GM18519 (cell line): Measurements from ENCODE around the gene LAMB3.

Experiments used
- ATAC-seq: cut with Tn5 transposase; IDR thresholded peaks from one replicate; pipeline ENCODE4 v1.9.1; 2021; ENCODE audit warnings: mild to moderate bottlenecking, moderate library complexity; ENCODE audit not compliant: unreplicated experiment, low FRiP score

The LAMB3 gene

DNA sequence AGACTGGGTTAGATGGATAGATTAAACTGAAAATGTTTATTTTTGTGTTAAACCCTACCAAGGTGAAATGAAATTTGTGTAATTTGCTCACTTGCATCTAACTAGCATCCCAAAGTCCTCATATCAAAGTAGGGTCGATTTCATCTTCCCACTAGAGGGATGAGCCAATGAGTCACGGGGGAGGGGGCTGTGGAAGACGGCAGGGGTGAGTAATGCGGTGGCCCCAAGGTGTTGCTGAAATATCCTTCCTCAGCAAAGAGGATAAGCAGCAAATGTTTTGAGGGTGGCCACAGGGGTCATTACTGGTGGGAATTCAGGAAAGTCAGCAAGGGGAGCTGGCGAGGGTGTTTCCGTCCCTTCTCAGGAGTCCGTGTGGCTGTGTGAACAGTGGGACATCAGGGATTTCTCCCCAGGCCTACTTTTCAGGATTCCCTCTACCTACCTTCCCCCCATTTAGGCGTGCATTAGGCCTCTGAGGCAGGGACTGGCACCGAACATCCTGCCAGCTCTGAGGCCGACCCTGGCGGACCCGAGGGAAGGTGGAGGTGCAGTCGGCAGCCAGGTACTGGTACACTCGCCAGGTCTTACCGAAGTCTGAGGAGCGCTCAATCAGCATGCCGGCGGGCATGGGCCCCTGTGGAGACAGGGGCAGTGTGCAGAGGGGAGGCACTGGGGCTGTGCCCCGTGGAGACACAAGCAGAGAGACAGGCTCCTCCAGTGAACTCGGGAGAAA is 18.1 kb downstream of the LAMB3 start:
- no peak for ATAC-seq

DNA sequence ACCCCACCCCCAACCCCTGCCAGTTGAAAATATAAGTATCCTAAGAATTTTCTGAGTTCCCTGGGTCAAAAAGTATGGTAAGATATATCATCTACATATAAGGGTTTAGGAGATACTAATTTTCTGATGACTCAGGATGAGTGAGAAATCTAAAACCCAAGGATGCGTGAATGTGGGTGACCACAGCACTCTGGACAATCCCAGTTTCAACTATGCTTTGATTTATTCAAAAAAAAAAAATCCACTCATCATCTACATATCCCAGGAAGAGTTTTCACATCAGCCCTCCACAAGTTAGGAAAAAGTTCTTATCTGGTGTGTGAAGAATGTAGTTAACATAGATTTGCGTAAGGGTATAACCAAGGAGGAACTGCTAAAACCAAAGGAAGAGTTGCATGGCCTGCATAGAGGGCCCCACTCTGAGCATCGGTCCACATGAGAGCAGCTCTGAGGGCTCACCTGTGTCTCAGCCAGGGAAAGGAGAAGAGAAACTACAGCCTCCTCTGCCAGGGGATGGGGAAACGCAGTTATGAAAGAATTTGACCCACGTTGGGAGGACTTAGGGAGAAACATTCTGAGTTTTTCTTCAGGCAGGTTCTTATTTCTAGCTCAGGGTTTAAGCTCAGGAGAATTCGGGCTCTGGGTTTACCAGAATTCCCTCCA is 18.8 kb downstream of the LAMB3 start:
- no peak for ATAC-seq

DNA sequence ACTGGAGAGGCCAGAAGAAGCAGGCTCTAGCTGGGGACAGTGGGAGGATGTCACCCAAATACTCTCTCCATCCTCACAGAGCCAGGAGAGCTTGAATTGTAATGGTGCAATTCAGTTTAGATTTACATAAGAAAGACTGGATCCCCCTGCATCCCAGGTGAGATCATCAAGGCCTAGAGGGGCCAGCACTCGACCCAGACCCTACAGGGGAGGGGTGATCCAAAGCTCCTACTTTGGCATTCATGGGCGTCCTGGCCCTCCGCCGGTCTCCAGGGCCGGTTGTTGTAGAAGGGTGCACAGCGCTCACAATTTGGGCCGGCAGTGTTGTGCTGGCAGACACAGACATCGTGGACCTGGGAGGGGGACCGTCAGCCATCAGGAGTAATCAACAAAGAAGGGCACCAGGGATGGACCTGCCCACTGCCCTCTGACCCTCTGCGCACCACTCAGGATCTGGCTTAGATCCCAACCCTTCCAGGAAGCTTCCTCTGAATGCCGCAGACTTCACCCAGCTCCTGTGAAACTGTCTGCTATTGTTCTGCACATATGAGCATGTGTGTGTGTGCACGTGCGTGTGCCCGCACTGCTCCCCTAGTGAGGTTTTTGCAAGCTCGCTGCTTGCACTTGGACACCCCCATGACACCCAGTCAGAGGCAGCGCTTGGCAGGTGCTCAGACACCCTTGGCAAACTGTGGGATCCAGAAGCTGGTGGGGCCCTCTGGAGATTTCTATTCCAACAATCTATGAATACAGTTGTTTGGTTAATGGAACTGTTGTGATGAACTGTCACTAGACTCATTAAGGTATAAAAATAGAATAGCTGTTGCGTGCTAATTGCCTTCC is 21.6 kb downstream of the LAMB3 start:
- ATAC-seq, result no peak

DNA sequence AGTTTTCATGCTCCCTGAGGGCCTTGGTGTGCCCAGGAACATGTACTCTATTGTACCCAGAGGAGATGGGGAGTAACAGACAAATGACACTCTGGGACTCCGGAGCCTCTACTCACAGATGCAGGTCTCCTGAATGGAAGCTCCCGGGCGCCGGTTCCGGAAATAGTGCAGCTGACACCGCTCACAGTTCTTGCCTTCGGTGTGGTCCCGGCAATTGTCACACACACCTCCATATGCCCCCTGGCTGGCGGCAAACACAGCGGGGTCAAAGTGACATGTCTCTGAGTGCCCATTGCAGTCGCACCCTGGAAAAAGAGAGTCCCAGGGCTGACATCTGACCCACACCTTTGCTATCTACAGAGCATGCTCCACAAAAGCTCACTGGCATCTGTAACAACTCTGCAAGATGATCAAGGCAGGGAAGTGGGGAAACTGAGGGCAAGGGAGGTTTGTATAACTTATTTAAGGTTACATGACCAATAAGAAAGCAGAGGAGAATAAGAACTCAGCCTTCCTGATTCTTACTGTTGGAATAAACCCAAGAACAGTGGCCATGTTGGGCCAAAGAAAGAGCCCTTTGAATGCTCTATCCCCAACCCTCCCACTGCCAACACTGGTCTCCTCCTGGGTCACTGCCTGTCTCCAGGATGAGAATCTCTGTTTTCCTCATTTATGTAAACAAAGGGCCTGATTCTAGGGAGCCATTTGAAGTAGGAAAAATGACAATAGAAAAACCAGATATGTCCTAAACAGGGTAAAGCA is 22.4 kb downstream of the LAMB3 start:
- no peak for ATAC-seq

DNA sequence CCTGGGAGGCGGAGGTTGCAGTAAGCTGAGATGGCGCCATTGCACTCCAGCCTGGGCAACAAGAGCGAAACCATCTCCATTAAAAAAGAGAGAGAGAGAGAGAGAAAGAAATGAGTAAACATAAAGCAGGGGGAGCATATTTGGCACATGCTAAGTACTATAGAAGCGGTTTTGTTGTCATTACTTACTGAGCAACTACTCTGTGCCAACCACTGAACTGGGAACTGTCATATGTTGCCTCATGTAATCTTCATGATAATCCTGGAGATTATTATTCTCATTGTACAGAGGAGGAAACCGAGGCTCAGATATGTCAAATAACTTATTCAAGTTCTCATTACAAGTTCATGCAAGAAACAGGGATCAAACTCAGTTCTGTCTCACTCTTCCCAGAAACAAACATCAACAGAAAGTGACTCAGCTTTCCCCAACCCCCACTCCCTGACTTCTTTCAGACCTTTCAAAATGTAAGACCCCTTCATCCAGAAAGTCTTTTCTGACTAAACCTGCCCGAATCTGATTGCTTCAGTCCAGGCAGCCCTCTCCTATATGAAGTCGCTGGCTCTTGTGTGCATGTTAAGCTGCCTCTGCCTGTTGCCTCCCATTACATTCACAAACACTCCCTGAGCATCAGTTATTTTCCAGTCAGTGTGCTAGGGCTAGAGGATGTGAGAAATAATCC is 23.5 kb downstream of the LAMB3 start:
- ATAC-seq, result no peak

DNA sequence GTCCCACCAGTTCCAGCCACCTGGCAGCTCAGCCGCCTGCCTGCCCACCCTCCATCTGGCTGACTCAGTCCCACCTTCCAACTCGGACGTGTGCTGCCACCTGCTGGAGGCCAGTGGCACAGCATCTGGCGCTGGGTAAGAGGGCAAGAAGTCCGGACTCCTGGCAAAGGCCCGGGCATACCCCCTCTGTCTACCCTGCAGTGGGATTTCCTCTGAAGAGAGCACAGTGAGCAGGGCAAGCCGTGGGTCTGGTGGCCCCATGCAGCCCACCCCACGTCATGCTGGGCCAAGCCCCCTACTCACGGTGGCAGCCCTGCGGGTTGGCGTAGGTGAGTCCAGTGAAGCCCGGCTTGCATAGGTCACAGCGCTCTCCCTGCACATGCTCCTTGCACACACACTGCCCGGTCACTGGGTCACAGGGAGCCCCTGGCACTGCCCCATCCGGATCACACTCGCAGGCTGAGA is 24.5 kb downstream of the LAMB3 start:
- ATAC-seq, result peak; percentile 77

DNA sequence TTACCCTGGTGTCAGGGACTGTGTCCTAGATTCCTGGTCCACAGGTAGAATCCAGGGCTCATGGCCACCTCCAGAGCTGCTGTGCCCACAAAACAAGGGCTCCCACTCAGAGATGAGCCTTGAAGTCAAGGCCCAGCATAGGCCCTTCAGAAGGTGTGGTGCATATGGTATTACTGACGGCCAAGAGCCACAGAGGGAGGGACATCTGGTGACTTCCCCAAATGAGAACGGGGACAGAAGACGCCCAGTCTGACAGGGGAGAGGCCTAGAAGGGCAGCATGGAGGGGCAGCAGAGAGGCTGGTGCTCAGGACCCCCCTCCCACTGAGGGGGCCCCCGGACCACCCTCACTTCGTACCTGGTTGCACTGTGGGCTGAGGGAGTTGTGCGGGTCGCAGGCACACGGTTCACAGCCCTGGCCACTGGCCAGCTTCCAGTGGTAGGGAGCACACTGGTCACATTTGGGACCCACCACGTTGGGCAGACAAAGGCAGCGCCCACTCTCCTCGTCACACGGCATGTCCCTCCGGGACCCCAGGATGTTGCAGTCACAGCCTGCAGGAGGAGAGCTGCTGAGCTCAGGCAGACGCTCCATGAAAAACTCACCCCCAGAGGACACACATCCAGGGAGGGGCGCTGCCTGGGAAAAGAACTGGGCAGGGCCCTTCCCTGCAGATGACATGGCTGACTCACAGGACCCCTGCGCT is 25.0 kb downstream of the LAMB3 start:
- ATAC-seq, result no peak

DNA sequence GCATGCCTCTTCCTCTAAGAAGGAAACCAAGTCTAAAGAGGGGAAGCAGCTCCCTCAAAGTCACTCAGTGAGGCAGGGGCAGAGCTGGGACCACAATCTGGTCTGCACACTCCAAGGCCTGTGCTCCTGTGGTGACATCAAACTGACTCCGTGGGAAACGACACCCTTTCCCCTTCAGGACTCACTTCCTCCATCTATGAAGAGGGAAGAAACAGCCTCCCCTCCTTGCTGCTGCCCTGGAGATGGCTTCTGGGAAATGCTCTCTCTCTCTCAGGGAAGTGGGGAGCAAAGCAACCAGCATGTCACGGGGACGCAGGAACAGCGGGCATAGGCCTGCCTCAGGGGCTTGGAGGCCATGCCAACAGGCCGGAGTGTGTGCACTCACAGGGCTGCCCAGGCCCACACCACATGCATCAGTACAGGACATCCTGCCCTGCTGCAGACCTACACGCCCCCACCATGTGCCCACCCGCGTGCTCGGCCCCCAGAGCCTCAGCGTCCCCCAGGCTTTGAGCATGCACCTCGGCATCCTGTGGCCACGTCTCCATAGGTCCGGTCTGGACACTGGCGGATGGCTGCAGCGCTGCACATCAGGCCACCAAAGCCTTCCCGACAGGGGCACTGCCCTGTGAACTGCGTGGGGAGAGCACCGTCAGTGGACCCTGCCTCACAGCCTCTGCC is 25.7 kb downstream of the LAMB3 start:
- ATAC-seq, result no peak

DNA sequence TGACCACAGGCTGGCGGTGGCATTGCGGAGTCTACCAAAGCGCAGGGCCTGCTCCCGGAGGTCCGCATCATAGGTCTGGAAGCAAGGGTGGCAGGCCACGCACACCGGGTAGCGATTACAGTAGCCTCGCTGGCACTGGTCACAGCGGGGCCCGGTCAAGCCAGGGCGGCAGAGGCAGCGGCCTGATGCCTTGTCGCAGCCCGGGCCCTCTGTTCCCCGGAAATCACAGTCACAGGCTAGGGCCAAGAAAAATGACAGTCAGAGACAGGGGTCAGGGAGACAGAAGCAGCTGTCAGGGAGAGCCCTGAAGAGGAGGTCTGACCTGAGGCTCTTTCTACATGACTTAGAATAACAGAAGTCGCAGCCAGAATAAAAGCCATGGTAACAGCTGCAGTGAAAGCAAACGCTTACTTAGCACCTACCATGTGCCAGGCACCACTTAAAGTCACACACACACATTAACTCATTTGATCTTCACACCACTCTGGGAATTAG is 26.4 kb downstream of the LAMB3 start:
- ATAC-seq, result no peak

DNA sequence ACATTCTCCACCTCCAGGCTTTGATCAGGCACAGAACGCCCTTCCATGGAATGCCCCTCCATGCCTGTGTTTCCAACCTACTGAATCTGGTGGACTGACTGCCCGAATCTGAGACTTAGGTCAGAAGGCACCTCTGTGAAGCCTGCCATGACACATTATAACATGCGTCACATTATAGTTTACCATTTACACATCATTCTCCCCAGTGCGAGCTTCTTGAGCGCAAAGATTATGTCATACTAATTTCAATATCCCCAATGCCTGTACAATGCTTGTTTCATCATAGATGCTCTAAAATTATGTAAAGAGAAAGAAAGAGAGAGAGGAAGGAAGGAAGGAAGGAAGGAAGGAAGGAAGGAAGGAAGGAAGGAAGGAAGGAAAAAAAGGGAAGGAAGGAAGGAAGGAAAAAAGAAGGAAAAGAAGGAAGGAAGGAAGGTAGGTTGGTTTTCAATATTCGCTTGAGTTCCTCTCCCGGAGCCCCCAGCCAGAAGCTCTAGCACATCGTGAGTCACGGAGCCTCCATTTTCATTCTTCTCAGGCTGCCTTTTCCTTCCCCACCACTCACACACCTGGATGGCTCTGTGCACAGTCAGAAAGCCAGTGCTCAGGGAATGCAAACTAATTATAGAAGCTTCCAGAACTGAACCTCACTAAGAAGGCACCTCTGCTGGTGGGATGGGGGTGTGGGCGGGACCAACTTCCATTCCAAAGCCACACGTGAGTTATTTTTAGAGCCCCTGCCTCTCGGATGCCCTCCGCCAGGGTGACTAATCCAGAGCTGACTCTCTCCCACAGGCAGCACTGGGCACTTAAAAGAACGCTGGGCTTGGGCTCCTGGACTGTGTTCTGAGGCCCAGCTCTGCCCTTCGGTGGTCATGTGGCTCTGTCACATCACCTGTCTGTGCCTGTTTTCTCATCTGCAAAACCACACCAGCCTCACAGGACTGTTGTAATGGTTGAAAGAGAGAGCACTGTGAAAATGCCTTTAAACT is 27.4 kb downstream of the LAMB3 start:
- no peak for ATAC-seq

DNA sequence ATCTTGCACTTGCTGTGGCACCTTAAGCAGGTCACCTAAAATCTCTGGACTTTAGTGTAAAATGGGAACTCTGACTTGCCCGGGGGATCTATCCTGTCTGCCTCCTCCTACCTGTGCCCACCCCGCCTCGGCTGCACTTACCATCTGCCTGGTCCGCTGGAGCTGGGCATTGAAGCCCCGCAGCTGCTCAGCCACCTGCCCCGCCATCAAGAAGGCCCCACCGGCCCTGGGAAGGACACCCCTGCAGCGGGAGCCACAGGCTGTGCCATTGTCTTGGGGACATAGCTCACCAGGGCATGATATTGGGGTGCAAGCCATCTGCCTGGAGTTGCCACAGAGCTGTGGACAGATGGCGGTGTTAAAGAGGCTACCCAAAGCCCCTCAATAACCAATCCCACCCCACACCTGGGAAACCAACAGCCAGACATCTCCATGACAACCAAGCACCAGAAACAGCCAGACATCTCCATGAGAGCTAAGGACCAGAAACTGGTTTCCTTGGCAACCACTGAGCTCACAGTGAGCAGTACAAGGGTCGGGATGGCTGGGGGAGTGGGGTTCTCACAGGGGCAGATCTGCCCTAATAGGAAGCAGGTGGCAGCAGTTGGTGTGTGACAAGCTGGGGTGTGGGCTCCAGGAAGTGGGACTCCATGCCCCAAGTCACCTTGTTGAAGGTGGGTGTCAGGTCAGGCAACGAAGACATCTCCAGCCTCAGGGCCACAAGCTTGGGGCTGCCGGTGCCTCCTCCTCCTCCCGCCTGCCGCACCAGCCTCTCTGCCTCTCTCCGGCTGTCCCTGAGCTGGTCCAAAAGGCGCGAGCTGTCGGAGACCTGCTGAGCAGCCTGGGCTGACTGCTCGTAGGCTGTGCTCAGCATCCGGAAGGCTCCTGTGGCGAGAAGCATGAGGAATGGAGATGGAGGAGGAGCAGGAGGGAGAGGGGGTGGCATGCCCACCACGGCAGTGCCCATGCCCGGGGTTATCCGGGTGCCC is 29.1 kb downstream of the LAMB3 start:
- no peak for ATAC-seq

DNA sequence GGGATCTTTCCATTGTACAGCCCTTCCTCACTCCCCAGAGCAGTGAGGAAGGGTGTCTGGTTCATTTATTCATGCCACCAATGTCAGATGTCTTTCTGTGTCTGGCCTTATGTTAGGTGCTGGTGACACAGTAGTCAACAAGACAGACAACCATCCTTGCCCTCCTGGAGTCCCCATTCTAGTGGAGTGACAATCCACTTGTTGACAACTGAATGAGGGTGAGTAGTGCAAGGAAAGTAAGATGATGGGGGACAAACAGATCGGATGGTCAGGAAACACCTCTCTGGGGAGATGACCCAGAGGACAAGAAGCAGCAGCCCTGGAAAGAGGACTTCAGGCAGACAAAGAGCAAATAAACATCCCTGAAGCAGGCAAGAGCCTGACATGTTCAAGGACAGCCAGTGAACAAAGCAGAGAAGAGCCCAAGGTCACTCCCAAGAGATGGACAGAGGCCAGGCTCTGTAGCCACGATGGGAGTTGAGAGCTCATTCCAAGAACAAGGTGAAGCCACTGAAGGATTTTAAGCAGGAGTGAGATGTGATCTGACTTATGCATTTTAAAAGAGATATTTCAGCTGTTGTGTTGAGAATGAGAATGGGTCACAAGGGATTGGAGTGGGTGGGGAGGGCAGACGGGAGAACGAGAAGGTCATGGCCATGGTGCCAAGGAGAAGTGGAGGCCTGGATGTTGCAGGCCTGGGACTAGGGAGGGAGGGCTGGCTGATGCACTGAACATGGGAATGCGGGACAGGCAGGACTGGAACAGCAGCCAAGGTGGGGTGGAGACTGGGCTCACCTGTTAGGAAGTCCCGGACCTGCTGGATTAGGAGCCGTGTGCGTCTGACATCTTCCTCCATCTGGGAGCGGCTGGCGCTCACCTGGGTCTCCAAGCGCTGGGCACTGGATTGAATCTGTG is 30.2 kb downstream of the LAMB3 start:
- no peak for ATAC-seq

DNA sequence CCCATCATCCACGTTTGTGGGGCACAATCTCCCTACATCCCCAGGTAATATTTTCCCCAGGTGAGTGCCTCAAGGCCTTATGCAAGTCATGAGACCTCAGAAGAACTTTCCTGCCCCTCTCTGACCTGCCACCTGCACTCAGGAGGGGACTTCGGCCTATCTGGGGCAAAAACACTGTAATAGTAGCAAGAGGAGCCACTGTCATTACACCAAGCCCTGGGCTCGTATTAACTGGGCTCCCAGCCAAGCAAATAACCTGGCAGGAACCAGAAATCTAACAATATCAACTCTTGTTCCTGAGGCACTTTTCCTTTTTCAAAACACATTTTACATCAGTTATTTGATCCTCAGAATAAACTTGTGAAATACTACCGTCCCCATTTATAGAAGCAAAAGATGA is 30.9 kb downstream of the LAMB3 start:
- no peak for ATAC-seq

DNA sequence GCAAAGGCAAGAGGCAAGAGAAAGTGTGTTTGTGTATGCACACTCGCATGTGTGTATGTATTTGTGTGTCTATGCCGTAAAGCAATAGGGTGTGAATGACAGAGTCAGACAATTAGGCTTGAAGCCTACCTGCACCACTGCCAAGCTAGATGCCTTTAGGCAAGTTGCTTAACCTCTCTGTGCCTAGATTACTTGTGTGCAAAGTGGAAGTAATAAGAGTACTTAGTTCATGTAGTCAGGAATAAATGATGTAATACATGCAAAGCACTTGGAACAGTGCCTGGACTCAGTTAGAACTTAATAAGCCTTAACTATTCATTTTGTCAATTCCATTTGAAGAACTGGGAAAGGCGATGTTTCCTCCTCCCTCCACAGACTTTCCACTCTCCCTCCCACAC is 31.7 kb downstream of the LAMB3 start:
- no peak for ATAC-seq
